Measurements from ENCODE around the gene CPNE5.
A peak's percentile ranks its signal among the peaks of the same experiment; 100 is the strongest.

Gene CPNE5

GRCh38 chr6:36794713-36795065, 44.6 kb downstream of the CPNE5 start:
- no peak overlapping the region for H3K4me3 ChIP-seq
- in situ Hi-C loops (cut with MboI; ENCODE audit: low sequenced_read_pairs): no loop called here
- H3K9me3 ChIP-seq: no peaks in the 10 kb centered on the region
- no peaks in the 10 kb centered on the region for H3K27me3 ChIP-seq (ENCODE audit: low read depth)
- H3K36me3 ChIP-seq (replicated peaks): no peaks in the 10 kb centered on the region
- DNase-seq (ENCODE audit: low spot score in 2 of 2): no peak
- H3K4me1 ChIP-seq: no peaks in the 10 kb centered on the region

- in situ Hi-C loops (cut with MboI; ENCODE audit: low sequenced_read_pairs): no loop called here
- Histone ChIP-seq H3K9me3 (no peaks in the 10 kb centered on the region), H3K27me3 (ENCODE audit: low read depth) (no peaks in the 10 kb centered on the region), H3K4me1 (no peaks in the 10 kb centered on the region; the same call in 1 of the 2 replicates), H3K4me3 (no peak overlapping the region), H3K36me3 (replicated peaks) (no peaks in the 10 kb centered on the region)
- DNase-seq (ENCODE audit: low spot score in 2 of 2): no peak
Observed at GRCh38 chr6:36793913-36794712, 45.1 kb downstream of the CPNE5 start.

GRCh38 chr6:36793296-36793912, 45.8 kb downstream of the CPNE5 start:
- in situ Hi-C loops (cut with MboI; ENCODE audit: low sequenced_read_pairs): no loop called here
- no peak for DNase-seq (ENCODE audit: low spot score in 2 of 2)
- no peak overlapping the region for H3K4me3 ChIP-seq
- H3K27me3 ChIP-seq (ENCODE audit: low read depth): no peaks in the 10 kb centered on the region
- no peaks in the 10 kb centered on the region for H3K36me3 ChIP-seq (replicated peaks)
- peaks cover 3% of the 10 kb centered on the region for H3K4me1 ChIP-seq
- H3K9me3 ChIP-seq: no peaks in the 10 kb centered on the region

- H3K9me3 ChIP-seq: no peaks in the 10 kb centered on the region
- no peak for DNase-seq (ENCODE audit: low spot score in 2 of 2)
- peaks cover 4% of the 10 kb centered on the region for H3K4me1 ChIP-seq
- in situ Hi-C loops (cut with MboI; ENCODE audit: low sequenced_read_pairs): no loop called here
- no peaks in the 10 kb centered on the region for H3K36me3 ChIP-seq (replicated peaks)
- no peaks in the 10 kb centered on the region for H3K27me3 ChIP-seq (ENCODE audit: low read depth)
- no peak overlapping the region for H3K4me3 ChIP-seq
Observed at GRCh38 chr6:36791521-36792135, 47.6 kb downstream of the CPNE5 start.

- DNase-seq (ENCODE audit: low spot score in 2 of 2): no peak
- H3K27me3 ChIP-seq (ENCODE audit: low read depth): no peaks in the 10 kb centered on the region
- in situ Hi-C loops (cut with MboI; ENCODE audit: low sequenced_read_pairs): no loop called here
- H3K36me3 ChIP-seq (replicated peaks): no peaks in the 10 kb centered on the region
- no peaks in the 10 kb centered on the region for H3K9me3 ChIP-seq
- peaks cover 4% of the 10 kb centered on the region for H3K4me1 ChIP-seq
- H3K4me3 ChIP-seq: no peak overlapping the region
Observed at GRCh38 chr6:36791085-36791484, 48.2 kb downstream of the CPNE5 start.

- H3K27me3 ChIP-seq (ENCODE audit: low read depth): no peaks in the 10 kb centered on the region
- in situ Hi-C loops (cut with MboI; ENCODE audit: low sequenced_read_pairs): no loop called here
Observed at GRCh38 chr6:36788768-36789167, 50.5 kb downstream of the CPNE5 start.

GRCh38 chr6:36788186-36788585, 51.1 kb downstream of the CPNE5 start:
- H3K27me3 ChIP-seq (ENCODE audit: low read depth): no peaks in the 10 kb centered on the region
- DNase-seq (ENCODE audit: low spot score in 2 of 2): no peak
- peaks cover 4% of the 10 kb centered on the region for H3K4me1 ChIP-seq
- H3K9me3 ChIP-seq: no peaks in the 10 kb centered on the region
- in situ Hi-C loops (cut with MboI; ENCODE audit: low sequenced_read_pairs): no loop called here
- H3K4me3 ChIP-seq: no peak overlapping the region
- H3K36me3 ChIP-seq (replicated peaks): no peaks in the 10 kb centered on the region

More at GRCh38 chr6:36788768-36789167, 50.5 kb downstream of the CPNE5 start:
- Histone ChIP-seq H3K9me3 (no peaks in the 10 kb centered on the region), H3K4me3 (no peak overlapping the region), H3K4me1 (peaks cover 4% of the 10 kb centered on the region), H3K36me3 (replicated peaks) (no peaks in the 10 kb centered on the region)
- DNase-seq (ENCODE audit: low spot score in 2 of 2): peak; percentile 21 to 44

GRCh38 chr6:36787210-36787609, 52.0 kb downstream of the CPNE5 start:
- in situ Hi-C loops (cut with MboI; ENCODE audit: low sequenced_read_pairs): no loop called here
- Histone ChIP-seq H3K9me3 (no peaks in the 10 kb centered on the region), H3K4me3 (no peak overlapping the region), H3K36me3 (replicated peaks) (no peaks in the 10 kb centered on the region), H3K27me3 (ENCODE audit: low read depth) (no peaks in the 10 kb centered on the region), H3K4me1 (peaks cover 4% of the 10 kb centered on the region)
- DNase-seq (ENCODE audit: low spot score in 2 of 2): no peak

GRCh38 chr6:36786055-36786675, 53.1 kb downstream of the CPNE5 start:
- Histone ChIP-seq H3K27me3 (ENCODE audit: low read depth) (no peaks in the 10 kb centered on the region), H3K9me3 (no peaks in the 10 kb centered on the region), H3K4me1 (peaks cover 4% of the 10 kb centered on the region), H3K36me3 (replicated peaks) (no peaks in the 10 kb centered on the region), H3K4me3 (no peak overlapping the region)
- no peak for DNase-seq (ENCODE audit: low spot score in 2 of 2)
- in situ Hi-C loops (cut with MboI; ENCODE audit: low sequenced_read_pairs): no loop called here

GRCh38 chr6:36784376-36784636, 54.9 kb downstream of the CPNE5 start:
- DNase-seq (ENCODE audit: low spot score in 2 of 2): no peak
- Histone ChIP-seq H3K27me3 (ENCODE audit: low read depth) (no peaks in the 10 kb centered on the region), H3K9me3 (no peaks in the 10 kb centered on the region), H3K4me3 (no peak overlapping the region), H3K4me1 (peaks cover 4% of the 10 kb centered on the region), H3K36me3 (replicated peaks) (no peaks in the 10 kb centered on the region)
- in situ Hi-C loops (cut with MboI; ENCODE audit: low sequenced_read_pairs): no loop called here

GRCh38 chr6:36783603-36784375, 55.5 kb downstream of the CPNE5 start:
- Histone ChIP-seq H3K4me3 (no peak overlapping the region), H3K36me3 (replicated peaks) (no peaks in the 10 kb centered on the region), H3K27me3 (ENCODE audit: low read depth) (no peaks in the 10 kb centered on the region), H3K4me1 (peaks cover 4% of the 10 kb centered on the region; the same call in 1 of the 2 replicates), H3K9me3 (no peaks in the 10 kb centered on the region)
- in situ Hi-C loops (cut with MboI; ENCODE audit: low sequenced_read_pairs): no loop called here
- no peak for DNase-seq (ENCODE audit: low spot score in 2 of 2)

GRCh38 chr6:36781669-36782068, 57.6 kb downstream of the CPNE5 start:
- in situ Hi-C loops (cut with MboI; ENCODE audit: low sequenced_read_pairs): no loop called here
- DNase-seq (ENCODE audit: low spot score in 2 of 2): no peak

GRCh38 chr6:36780442-36781177, 58.6 kb downstream of the CPNE5 start:
- no peak overlapping the region for H3K4me3 ChIP-seq
- DNase-seq (ENCODE audit: low spot score in 2 of 2): no peak
- H3K27me3 ChIP-seq (ENCODE audit: low read depth): no peaks in the 10 kb centered on the region
- no peaks in the 10 kb centered on the region for H3K36me3 ChIP-seq (replicated peaks)
- in situ Hi-C loops (cut with MboI; ENCODE audit: low sequenced_read_pairs): no loop called here
- peaks cover 13% of the 10 kb centered on the region for H3K4me1 ChIP-seq
- no peaks in the 10 kb centered on the region for H3K9me3 ChIP-seq

More at GRCh38 chr6:36781669-36782068, 57.6 kb downstream of the CPNE5 start:
- Histone ChIP-seq H3K36me3 (replicated peaks) (no peaks in the 10 kb centered on the region), H3K27me3 (ENCODE audit: low read depth) (no peaks in the 10 kb centered on the region), H3K4me1 (peaks cover 13% of the 10 kb centered on the region), H3K4me3 (no peak overlapping the region), H3K9me3 (no peaks in the 10 kb centered on the region)
